ENCODE measurements around the gene OR4D9. TPM values are rescaled to one million over a fixed set of nuclear protein-coding genes. Genes with fewer than 3 reads are reported as not detected.
A peak's percentile ranks its signal among the peaks of the same experiment; 100 is the strongest.
"Not testable (repeated sequence)": the region's sequence is repeated elsewhere in the genome, so short reads cannot be mapped to it uniquely, and the experiment has no call there.

Gene OR4D9
- total RNA-seq (2014; rRNA removed; shearing (Covaris generic)) = not detected in 2 replicates

GRCh38 chr11:59510941-59511589 is at the start of gene OR4D9:
Gene OR4D9 (plus strand): TSS chr11:59511539. CDS start chr11:59514913, 3,374 bp downstream.
- H3K36me3 ChIP-seq (replicated peaks; ENCODE audit: control insufficient read depth, insufficient read depth, low read length) = no peaks in the 10 kb centered on the region
- no peak for DNase-seq
- no peaks in the 10 kb centered on the region for H3K27me3 ChIP-seq (ENCODE audit: control insufficient read depth, insufficient read depth, low read length)
- no peak within 1 kb of the TSS for H3K4me3 ChIP-seq (ENCODE audit: insufficient read depth, low read depth, low read length)

GRCh38 chr11:59463190-59463641 is 48.1 kb upstream of the OR4D9 start:
- Histone ChIP-seq H3K27me3 (ENCODE audit: control insufficient read depth, insufficient read depth, low read length) (no peaks in the 10 kb centered on the region), H3K4me3 (ENCODE audit: insufficient read depth, low read depth, low read length) (no peak overlapping the region), H3K36me3 (replicated peaks; ENCODE audit: control insufficient read depth, insufficient read depth, low read length) (no peaks in the 10 kb centered on the region)
- DNase-seq = peak; percentile 12

- Histone ChIP-seq H3K27me3 (ENCODE audit: control insufficient read depth, insufficient read depth, low read length) (no peaks in the 10 kb centered on the region), H3K36me3 (replicated peaks; ENCODE audit: control insufficient read depth, insufficient read depth, low read length) (no peaks in the 10 kb centered on the region), H3K4me3 (ENCODE audit: insufficient read depth, low read depth, low read length) (no peak within 1 kb of the TSS)
- DNase-seq = no peak
Measured at GRCh38 chr11:59473015-59473414, 38.3 kb upstream of the OR4D9 start, which contains the start of gene OR4D10. Gene OR4D10 (plus strand): TSS chr11:59473315. CDS start chr11:59477430, 4,115 bp downstream.

- Histone ChIP-seq H3K36me3 (replicated peaks; ENCODE audit: control insufficient read depth, insufficient read depth, low read length) (no peaks in the 10 kb centered on the region), H3K4me3 (ENCODE audit: insufficient read depth, low read depth, low read length) (no peak overlapping the region), H3K27me3 (ENCODE audit: control insufficient read depth, insufficient read depth, low read length) (no peaks in the 10 kb centered on the region)
- DNase-seq = no peak
Measured at GRCh38 chr11:59475176-59475575, 36.2 kb upstream of the OR4D9 start.

GRCh38 chr11:59479906-59480305 is 31.4 kb upstream of the OR4D9 start:
- H3K36me3 ChIP-seq (replicated peaks; ENCODE audit: control insufficient read depth, insufficient read depth, low read length) = no peaks in the 10 kb centered on the region
- H3K27me3 ChIP-seq (ENCODE audit: control insufficient read depth, insufficient read depth, low read length) = no peaks in the 10 kb centered on the region
- no peak overlapping the region for H3K4me3 ChIP-seq (ENCODE audit: insufficient read depth, low read depth, low read length)
- no peak for DNase-seq

GRCh38 chr11:59480359-59480758 is 31.0 kb upstream of the OR4D9 start:
- Histone ChIP-seq H3K4me3 (ENCODE audit: insufficient read depth, low read depth, low read length) (no peak overlapping the region), H3K27me3 (ENCODE audit: control insufficient read depth, insufficient read depth, low read length) (no peaks in the 10 kb centered on the region), H3K36me3 (replicated peaks; ENCODE audit: control insufficient read depth, insufficient read depth, low read length) (no peaks in the 10 kb centered on the region)
- DNase-seq = no peak

GRCh38 chr11:59501931-59502330 is 9.4 kb upstream of the OR4D9 start:
- no peak overlapping the region for H3K4me3 ChIP-seq (ENCODE audit: insufficient read depth, low read depth, low read length)
- no peaks in the 10 kb centered on the region for H3K36me3 ChIP-seq (replicated peaks; ENCODE audit: control insufficient read depth, insufficient read depth, low read length)
- no peaks in the 10 kb centered on the region for H3K27me3 ChIP-seq (ENCODE audit: control insufficient read depth, insufficient read depth, low read length)
- DNase-seq = no peak

- Histone ChIP-seq H3K36me3 (replicated peaks; ENCODE audit: control insufficient read depth, insufficient read depth, low read length) (no peaks in the 10 kb centered on the region), H3K27me3 (ENCODE audit: control insufficient read depth, insufficient read depth, low read length) (no peaks in the 10 kb centered on the region), H3K4me3 (ENCODE audit: insufficient read depth, low read depth, low read length) (no peak within 1 kb of the TSS)
- no peak for DNase-seq
Measured at GRCh38 chr11:59503276-59503675, 8.1 kb upstream of the OR4D9 start, which contains the start of gene OR4D11. Gene OR4D11 (plus strand): TSS chr11:59503576. CDS start chr11:59503576, 0 bp downstream.

GRCh38 chr11:59511675-59512074 is 336 bp downstream of the OR4D9 start:
- Histone ChIP-seq H3K27me3 (ENCODE audit: control insufficient read depth, insufficient read depth, low read length) (no peaks in the 10 kb centered on the region), H3K4me3 (ENCODE audit: insufficient read depth, low read depth, low read length) (no peak overlapping the region), H3K36me3 (replicated peaks; ENCODE audit: control insufficient read depth, insufficient read depth, low read length) (no peaks in the 10 kb centered on the region)
- no peak for DNase-seq

- H3K27me3 ChIP-seq (ENCODE audit: control insufficient read depth, insufficient read depth, low read length); H3K36me3 ChIP-seq (replicated peaks; ENCODE audit: control insufficient read depth, insufficient read depth, low read length): not testable (repeated sequence)
Measured at GRCh38 chr11:59520139-59520538, 8.8 kb downstream of the OR4D9 start.

GRCh38 chr11:59520741-59521140 is 9.4 kb downstream of the OR4D9 start:
- Histone ChIP-seq H3K4me3 (ENCODE audit: insufficient read depth, low read depth, low read length) (no peak overlapping the region), H3K36me3 (replicated peaks; ENCODE audit: control insufficient read depth, insufficient read depth, low read length) (no peaks in the 10 kb centered on the region), H3K27me3 (ENCODE audit: control insufficient read depth, insufficient read depth, low read length) (no peaks in the 10 kb centered on the region)
- DNase-seq = no peak

More at GRCh38 chr11:59520139-59520538, 8.8 kb downstream of the OR4D9 start:
- not testable (repeated sequence) for DNase-seq; H3K4me3 ChIP-seq (ENCODE audit: insufficient read depth, low read depth, low read length)

- DNase-seq = no peak
- Histone ChIP-seq H3K27me3 (ENCODE audit: control insufficient read depth, insufficient read depth, low read length) (no peaks in the 10 kb centered on the region), H3K4me3 (ENCODE audit: insufficient read depth, low read depth, low read length) (no peak overlapping the region), H3K36me3 (replicated peaks; ENCODE audit: control insufficient read depth, insufficient read depth, low read length) (no peaks in the 10 kb centered on the region)
Measured at GRCh38 chr11:59523541-59523940, 12.2 kb downstream of the OR4D9 start.

- DNase-seq = no peak
- Histone ChIP-seq H3K36me3 (replicated peaks; ENCODE audit: control insufficient read depth, insufficient read depth, low read length) (no peaks in the 10 kb centered on the region), H3K27me3 (ENCODE audit: control insufficient read depth, insufficient read depth, low read length) (no peaks in the 10 kb centered on the region), H3K4me3 (ENCODE audit: insufficient read depth, low read depth, low read length) (no peak overlapping the region)
Measured at GRCh38 chr11:59528711-59529110, 17.4 kb downstream of the OR4D9 start.

GRCh38 chr11:59532620-59533019 is 21.3 kb downstream of the OR4D9 start:
- H3K4me3 ChIP-seq (ENCODE audit: insufficient read depth, low read depth, low read length) = no peak overlapping the region
- H3K36me3 ChIP-seq (replicated peaks; ENCODE audit: control insufficient read depth, insufficient read depth, low read length) = no peaks in the 10 kb centered on the region
- DNase-seq = no peak
- H3K27me3 ChIP-seq (ENCODE audit: control insufficient read depth, insufficient read depth, low read length) = no peaks in the 10 kb centered on the region

GRCh38 chr11:59534676-59535075 is 23.3 kb downstream of the OR4D9 start:
- Histone ChIP-seq H3K36me3 (replicated peaks; ENCODE audit: control insufficient read depth, insufficient read depth, low read length) (no peaks in the 10 kb centered on the region), H3K27me3 (ENCODE audit: control insufficient read depth, insufficient read depth, low read length) (no peaks in the 10 kb centered on the region), H3K4me3 (ENCODE audit: insufficient read depth, low read depth, low read length) (no peak overlapping the region)
- DNase-seq = no peak
